Inflammatory macrophage treated with lipopolysaccharide for 1 hour (primary cell): ENCODE results near the gene CHRNB2.

Source experiments
- DNase-seq, 2 donors: peaks; one replicate each; pipeline ENCODE4 v3.0.0-alpha.2; 2020 to 2022

CHRNB2 gene

DNA sequence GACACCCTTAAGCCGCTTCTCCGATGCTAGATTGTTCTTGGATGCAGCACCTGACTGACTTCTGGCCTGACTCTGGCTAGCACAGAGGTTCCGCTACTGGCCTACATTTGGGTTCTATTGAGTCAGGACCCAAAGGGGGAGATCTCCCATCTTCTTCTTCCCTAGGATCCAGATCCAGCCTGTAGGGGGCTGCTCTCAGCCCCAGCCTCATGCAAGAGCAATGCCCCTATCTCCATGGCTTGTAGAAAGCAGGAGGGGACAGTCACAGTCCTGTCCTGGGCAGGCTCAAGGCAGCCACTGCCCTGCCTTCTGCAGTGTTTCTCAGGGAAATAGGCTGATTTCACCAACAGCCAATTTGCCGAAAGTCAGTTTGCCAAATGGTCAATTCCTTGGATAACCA is 46.7 kb downstream of the CHRNB2 start:
- DNase-seq, result no peak

DNA sequence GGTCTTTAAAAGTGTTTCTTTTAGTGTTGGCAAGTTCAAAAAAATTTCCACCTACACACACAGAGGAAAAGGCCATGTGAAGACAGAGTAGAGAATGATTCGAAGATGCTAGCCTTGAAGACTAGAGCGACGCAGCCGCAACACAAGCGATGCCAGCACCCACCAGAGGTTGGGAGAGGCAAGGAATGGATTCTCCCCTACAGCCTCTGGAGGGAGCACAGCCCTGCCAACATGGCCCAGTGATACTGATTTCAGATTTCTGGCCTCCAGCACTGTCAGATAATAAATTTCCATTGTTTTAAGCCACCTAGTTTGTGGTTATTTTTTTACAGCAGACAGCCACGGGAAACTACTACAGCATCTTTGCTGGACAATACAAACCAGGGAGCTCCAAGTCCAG is 47.3 kb downstream of the CHRNB2 start:
- no peak for DNase-seq

DNA sequence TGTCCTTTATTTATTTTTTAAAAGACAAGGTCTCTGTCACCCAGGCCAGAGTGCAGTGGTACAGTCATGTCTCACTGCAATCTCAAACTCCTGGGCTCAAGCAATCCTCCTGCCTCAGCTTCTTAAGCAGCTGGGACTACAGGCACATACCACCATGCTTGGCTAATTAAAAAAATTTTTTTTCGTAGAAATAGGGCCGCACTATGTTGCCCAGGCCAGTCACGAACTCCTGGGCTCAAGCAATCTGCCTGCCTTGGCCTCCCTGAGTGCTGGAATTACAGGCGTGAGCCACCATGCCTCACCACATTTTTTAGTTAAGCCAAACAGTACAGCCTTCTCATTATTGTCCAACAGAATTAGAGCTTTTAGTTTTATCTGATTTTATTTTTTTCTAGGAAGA is 47.8 kb downstream of the CHRNB2 start:
- no peak for DNase-seq

DNA sequence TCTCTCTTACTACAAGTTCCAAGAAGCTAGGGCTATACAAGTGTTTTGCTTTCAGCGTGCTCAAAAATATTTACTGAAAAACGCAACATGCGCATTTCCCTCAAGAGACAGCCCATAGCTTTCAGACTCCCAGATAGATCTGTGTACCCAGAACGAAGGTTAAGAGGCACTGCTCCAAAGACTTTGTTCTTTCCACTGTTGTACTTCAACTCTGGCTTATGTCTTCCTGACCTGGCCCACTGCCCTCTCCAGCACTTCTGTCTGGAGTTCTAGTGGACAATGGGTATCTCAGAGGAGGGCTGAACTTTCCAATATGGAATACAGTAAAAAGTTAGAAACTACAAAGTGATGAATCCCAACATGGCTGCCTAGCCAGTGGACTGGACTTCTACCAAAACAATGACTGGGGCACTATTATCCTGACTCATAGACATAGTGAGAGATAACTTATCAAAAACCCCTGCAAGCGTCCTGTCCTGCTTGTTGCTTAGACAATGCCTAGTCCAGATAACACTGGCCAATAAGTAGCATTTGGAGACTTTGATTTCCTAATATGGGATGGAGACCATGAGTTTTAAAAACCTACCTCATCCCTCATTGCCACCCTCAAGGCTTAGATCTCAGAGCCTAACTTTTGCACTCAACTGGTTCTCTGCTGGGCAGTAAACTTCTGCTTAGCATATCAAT is 49.2 kb downstream of the CHRNB2 start:
- no peak for DNase-seq

DNA sequence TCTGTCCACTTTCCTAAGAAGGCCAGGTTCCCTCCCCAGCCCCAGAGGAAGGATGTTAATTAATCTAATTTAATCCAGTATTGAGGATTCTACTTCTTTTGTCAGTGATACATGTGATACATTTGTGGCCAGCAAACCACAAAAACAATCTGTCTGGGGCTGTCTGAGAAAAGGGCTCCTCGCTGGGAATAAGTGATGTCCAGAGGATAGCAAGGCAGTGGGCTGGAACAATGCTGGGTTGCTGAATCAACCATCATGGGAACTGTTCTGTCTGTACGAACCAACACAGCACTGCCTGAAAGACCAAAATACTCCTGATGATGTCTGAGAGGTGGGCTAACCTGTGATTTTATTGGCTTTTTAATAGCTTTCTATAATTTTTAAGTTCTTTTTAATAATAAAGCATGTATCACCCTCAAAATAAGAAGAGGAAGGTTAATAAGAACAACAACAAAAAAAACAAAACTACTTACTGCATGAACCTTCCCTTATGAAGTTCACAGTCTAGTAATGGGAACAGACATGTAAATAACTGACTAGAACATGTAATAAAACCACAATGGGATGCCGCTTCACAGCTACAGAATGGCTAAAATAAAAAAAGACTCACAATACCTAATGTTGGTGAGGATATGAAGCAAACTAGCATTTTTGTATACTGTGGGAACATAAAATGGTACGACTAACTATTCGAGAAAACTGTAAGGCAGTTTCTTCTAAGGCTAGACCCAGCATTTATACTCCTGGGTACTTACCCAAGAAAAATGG is 51.8 kb downstream of the CHRNB2 start:
- DNase-seq, result no peak

DNA sequence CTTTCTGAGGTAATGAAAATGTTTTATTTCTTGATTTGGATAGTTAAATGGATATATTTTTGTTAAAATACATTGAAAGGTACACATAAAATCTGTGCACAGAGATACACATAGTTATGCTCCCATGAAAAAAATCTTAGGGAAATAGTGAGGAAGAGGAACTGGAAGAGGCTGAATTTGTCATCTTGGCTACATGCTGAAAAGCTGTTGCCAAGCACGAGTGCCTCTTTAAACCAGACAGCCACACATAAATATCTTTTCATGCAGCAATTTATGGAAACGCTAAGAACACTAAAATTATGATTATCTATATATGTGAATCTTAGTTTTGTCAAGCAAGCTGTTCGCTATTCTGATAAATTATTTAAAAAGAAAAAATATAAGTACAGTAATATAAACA is 53.2 kb downstream of the CHRNB2 start:
- peak in 1 of 2 donors; percentile 12 for DNase-seq

DNA sequence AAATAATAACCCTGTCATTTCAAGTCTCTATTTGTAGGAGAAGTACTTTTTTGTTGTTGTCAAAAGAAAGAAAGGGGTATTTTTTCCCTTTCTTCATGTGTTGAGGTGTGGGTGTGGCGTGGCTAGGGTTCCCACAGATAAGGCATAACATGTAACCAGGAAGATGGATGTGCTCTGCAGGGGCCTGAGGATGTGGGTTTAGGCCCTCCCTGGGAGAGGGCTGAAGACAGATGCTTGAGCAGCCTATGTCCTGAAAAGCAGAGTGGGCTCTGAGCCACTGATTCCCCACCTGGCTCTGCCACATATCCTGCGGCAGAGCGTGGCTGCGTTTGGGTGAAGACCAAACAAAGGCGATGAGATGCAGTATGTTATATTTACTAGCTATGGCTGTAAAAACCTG is 54.3 kb downstream of the CHRNB2 start:
- DNase-seq, result no peak

DNA sequence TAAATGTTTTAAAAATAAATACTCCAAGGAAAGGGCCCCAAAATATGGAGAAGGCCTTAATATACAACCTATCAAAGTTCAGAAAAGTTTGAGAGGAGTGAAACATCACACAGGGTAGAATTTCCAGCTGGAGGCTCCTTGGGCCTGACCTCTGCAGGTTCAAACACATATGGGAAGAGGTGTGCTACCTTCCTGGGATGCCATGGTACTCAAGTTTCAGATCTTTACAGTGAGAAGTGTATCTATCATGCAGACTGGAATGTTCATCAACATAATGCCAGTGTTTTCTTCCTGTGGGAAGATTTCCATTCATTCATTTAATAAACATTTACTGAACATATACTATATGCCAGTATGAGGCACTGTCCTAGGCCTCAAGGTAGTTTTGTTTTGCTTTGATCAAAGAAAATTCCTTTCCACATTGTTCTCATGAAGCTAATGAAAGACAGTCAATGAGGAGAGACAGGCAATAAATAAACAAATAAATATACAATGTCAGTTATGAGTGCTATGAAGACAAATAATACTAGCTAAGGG is 55.0 kb downstream of the CHRNB2 start:
- DNase-seq, result no peak

DNA sequence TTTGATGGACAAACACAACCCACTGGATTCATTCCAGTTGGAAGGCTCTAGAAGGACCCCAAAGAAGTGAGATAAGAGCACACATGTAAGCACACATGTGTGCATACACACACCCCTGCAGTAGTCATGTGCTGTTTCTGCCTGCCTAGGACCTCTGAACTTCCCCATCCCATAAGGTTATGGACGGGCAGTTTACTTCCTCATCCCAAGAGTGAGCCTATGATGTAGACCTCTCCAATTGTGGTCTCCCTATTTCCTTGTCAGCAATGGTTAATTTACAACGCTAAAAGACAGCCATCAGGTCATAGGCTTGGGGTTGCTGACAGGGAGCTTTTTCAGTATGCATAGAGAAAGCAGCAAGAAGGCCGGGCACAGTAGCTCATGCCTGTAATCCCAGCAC is 55.8 kb downstream of the CHRNB2 start:
- DNase-seq, result peak; percentile 53 to 64

DNA sequence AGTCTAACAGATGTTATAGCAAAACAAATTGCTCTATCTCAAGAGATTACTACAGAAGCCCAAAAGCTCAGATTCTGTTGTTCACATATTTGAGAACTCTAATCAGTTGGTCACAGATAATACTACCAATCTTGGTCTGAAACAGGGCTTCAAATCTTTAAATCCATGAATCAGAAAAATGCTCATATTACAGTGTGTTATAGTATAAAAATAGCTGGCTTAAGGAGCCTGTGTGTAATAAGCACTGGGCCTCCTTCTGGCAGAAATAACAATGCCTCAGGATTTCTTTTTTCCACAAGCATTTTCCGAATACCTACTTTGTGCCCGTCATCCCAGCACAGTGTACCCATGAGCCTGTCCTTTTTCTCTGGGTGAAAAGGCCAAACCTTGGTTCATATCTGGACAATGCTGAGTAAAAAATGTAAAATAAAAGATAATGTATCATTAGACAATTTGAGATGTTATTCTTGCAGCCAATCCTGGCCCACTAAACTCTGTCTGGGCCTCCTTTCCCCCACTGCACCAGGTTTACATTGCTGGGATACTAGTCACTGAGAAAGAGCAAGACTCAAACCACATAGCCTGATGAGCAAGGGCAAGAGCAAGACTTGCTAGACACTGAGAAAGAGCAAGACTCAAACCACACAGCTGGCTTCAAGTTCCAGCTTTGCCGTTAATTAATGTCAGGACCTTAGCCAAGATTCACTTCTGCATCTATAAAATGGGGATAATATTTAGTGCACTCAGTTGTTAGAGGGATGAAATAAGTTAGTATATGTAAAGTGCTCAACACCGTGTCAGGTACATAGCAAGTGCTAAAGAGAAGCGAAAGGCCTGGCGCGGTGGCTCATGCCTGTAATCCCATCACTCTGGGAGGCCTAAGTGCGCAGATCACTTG is 57.4 kb downstream of the CHRNB2 start:
- DNase-seq, result no peak

DNA sequence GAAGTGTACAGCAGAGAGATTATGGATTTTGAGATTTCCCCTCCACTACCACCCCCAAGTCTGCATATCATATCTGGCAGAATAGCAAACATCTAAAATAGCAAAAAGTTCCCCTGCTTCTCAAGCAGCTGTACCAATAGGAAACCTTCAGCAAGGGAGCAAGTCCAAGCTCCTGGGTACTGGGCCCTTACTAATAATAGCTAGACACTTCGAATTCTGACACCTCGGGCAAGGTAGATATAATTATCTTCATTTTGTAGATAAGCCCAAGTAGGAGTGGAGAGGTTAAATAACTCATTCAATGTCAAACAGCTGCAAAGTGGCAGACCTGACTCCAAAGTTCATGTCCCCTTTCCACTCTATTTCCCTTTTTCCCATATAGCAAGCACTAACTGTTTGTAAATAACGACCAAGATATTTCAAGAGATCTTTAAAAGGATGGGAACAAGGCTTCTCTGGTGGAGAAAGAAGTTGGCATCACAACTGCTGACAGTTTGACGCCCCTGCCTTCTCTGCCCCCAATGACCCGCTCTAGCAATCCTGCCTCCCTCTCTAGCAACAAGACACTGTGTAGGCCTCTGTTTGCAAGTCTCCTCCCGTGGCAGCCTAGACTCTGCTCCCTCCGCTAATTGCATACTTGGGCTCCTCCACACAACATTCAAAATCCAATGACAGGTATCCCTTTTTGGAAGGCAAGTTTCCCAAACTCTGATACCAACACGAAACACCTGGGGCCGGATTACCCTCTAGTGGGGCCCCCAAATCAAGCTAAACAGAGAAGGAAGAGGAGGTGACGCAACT is 59.1 kb downstream of the CHRNB2 start:
- no peak for DNase-seq

DNA sequence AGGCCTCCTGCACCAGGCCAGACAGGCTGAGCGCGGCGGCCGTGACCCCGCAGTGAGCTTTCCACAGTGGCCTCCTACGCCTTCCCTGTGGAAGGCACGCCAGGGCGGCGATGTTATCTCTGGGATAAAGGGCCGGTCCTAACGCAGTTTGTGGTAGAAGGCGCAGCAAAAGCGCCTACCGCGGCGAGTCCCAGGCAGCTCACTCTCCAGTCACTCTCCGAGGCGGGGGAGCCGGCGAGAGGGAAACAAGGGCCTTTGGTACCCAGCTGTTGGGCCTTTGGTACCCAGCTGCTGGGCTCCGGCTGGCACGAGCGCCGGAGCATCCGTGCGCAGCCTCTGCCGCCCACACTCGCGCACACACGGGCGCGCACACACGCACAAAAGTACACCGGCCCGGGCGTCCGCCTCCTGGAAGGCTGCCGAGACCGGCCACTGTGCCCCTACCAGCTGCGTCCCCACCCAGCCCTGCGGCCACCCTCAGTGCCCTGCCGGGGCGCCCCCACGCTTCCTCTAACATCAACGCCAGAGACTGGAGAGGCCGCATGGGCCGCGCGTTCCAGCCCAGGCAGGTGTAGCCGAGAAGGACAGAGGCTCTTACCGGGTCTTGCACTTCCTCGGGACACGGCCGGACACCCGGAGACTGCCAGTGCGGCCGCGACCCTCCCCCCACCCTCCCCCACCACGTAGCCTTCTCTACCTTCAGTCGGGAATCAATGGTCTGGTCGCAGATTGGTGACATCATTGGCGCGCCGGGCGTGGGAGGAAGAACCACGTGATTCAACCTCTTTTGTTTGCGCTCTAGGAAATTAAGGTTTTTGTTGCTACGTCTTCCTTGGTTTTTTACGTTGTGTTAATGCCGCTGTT is 59.9 kb downstream of the CHRNB2 start:
- DNase-seq, result peak; percentile 70 to 98

DNA sequence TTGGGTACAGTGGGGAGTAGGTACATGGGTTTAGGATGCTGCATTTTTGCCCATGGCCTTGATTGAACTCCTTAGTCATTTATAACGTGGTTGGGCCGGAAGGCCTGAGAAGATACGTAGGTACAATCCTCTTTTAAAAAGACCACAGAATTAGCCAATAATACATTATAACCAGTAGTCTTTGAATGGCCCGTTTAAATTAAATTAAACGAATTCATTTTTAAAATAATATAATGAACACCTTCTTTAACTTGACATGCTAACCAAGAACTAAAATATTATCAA is 60.5 kb downstream of the CHRNB2 start:
- DNase-seq, result no peak

DNA sequence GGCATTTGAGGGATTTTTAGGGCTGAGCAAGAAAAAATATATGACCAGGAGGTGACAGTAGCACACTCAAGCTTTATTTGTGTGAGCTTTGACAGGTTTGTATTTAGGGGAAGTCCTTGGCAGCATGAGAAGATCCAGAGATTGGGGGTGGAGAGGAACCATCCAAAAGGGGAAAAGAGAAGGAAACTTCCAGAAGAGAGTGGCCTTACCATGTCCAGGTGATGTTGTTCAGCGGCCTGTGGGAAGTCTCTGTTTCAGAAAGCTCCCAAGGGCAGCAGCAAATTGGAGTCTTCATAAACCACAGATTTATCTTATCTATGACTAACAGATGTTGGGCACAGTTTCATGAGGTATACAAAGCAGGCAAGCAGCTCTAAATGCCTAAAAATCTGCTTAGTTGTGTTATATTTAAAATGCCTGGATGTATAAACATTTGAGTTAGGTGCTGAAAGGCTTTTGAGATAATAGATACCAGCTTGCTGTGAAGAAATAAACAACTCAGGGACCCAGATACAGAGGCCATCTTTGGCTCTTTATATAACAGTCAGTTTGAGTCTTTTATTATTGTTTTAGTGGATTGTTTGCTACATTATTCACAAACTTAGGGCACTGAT is 61.6 kb downstream of the CHRNB2 start:
- peak; percentile 17 to 59 for DNase-seq
